ENCODE data around the gene PIP4P1. TPM values are rescaled to one million over a fixed set of nuclear protein-coding genes. Genes with fewer than 3 reads are reported as not detected.

PIP4P1 gene
- total and polyA plus RNA-seq, 2 of the 13 experiments (the other 11 are each of a cell fraction or from before 2014, with no cell fraction given): 33.4 to 47.0 TPM

GRCh38 chr14:20461225-20462141, at the start of gene PIP4P1 (continued):
- TF ChIP-seq ZNF407 (CRISPR knock-in tag; IDR thresholded peaks at IDR 0.05; ENCODE audit: not compliant biosample characterization) (peak; percentile 71), ZNF772 (CRISPR knock-in tag; IDR thresholded peaks at IDR 0.05) (peak; percentile 99), ZIK1 (CRISPR knock-in tag; IDR thresholded peaks at IDR 0.05; ENCODE audit: borderline replicate concordance, low read depth) (peak; percentile 94; the same call in 1 of the 2 replicates), ZNF749 (CRISPR knock-in tag; IDR thresholded peaks at IDR 0.05; ENCODE audit: borderline replicate concordance) (no peak; the same call in 1 of the 2 replicates), PAXIP1 (CRISPR knock-in tag; conservative IDR thresholded peaks at IDR 0.05) (peak; percentile 64), SMARCC2 (IDR thresholded peaks at IDR 0.05) (no peak)
- TF ChIP-seq, protein P1, sequence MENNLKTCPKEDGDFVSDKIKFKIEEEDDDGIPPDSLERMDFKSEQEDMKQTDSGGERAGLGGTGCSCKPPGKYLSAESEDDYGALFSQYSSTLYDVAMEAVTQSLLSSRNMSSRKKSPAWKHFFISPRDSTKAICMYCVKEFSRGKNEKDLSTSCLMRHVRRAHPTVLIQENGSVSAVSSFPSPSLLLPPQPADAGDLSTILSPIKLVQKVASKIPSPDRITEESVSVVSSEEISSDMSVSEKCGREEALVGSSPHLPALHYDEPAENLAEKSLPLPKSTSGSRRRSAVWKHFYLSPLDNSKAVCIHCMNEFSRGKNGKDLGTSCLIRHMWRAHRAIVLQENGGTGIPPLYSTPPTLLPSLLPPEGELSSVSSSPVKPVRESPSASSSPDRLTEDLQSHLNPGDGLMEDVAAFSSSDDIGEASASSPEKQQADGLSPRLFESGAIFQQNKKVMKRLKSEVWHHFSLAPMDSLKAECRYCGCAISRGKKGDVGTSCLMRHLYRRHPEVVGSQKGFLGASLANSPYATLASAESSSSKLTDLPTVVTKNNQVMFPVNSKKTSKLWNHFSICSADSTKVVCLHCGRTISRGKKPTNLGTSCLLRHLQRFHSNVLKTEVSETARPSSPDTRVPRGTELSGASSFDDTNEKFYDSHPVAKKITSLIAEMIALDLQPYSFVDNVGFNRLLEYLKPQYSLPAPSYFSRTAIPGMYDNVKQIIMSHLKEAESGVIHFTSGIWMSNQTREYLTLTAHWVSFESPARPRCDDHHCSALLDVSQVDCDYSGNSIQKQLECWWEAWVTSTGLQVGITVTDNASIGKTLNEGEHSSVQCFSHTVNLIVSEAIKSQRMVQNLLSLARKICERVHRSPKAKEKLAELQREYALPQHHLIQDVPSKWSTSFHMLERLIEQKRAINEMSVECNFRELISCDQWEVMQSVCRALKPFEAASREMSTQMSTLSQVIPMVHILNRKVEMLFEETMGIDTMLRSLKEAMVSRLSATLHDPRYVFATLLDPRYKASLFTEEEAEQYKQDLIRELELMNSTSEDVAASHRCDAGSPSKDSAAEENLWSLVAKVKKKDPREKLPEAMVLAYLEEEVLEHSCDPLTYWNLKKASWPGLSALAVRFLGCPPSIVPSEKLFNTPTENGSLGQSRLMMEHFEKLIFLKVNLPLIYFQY (CRISPR knock-in tag; IDR thresholded peaks at IDR 0.05; ENCODE audit: borderline replicate concordance): peak; percentile 78
